ENCODE data around the gene ORC3.
A peak's percentile ranks its signal among the peaks of the same experiment; 100 is the strongest.

The ORC3 gene

GRCh38 chr6:87589693-87590416 is at the start of gene ORC3, which contains the start of gene RARS2:
TSS of gene ORC3 (plus strand) at chr6:87590135. CDS start at chr6:87590169, 34 bp downstream.
TSS of gene RARS2 (minus strand) at chr6:87589987. CDS start at chr6:87589957, 30 bp downstream.
- peak; percentile 92 for DNase-seq

- DNase-seq, result no peak
Observed at GRCh38 chr6:87540539-87540938, 49.4 kb upstream of the ORC3 start.

- no peak for DNase-seq
Observed at GRCh38 chr6:87541041-87541440, 48.9 kb upstream of the ORC3 start.

GRCh38 chr6:87541744-87542143 is 48.2 kb upstream of the ORC3 start:
- DNase-seq, result no peak

GRCh38 chr6:87543696-87544473 is 46.0 kb upstream of the ORC3 start:
- DNase-seq, result no peak

- no peak for DNase-seq
Observed at GRCh38 chr6:87544474-87544735, 45.5 kb upstream of the ORC3 start.

GRCh38 chr6:87551799-87552198 is 38.1 kb upstream of the ORC3 start:
- no peak for DNase-seq

- DNase-seq, result no peak
Observed at GRCh38 chr6:87553159-87553765, 36.7 kb upstream of the ORC3 start.

GRCh38 chr6:87555506-87555905 is 34.4 kb upstream of the ORC3 start:
- no peak for DNase-seq

GRCh38 chr6:87558446-87558845 is 31.5 kb upstream of the ORC3 start:
- no peak for DNase-seq

- DNase-seq, result no peak
Observed at GRCh38 chr6:87561017-87561416, 28.9 kb upstream of the ORC3 start.

GRCh38 chr6:87572021-87572420 is 17.9 kb upstream of the ORC3 start:
- DNase-seq, result no peak

- DNase-seq, result no peak
Observed at GRCh38 chr6:87572883-87573282, 17.1 kb upstream of the ORC3 start.

GRCh38 chr6:87573307-87574024 is 16.5 kb upstream of the ORC3 start:
- no peak for DNase-seq

GRCh38 chr6:87574237-87574804 is 15.6 kb upstream of the ORC3 start:
- DNase-seq, result no peak

GRCh38 chr6:87575423-87575822 is 14.5 kb upstream of the ORC3 start:
- no peak for DNase-seq

GRCh38 chr6:87583822-87584221 is 6.1 kb upstream of the ORC3 start:
- DNase-seq, result no peak

GRCh38 chr6:87586371-87587077 is 3.4 kb upstream of the ORC3 start:
- DNase-seq, result no peak

GRCh38 chr6:87588756-87589407 is 1.1 kb upstream of the ORC3 start:
- no peak for DNase-seq

GRCh38 chr6:87590417-87590880 is 514 bp downstream of the ORC3 start:
- no peak for DNase-seq

GRCh38 chr6:87590990-87591389 is 1.1 kb downstream of the ORC3 start:
- DNase-seq, result no peak

- no peak for DNase-seq
Observed at GRCh38 chr6:87600576-87600975, 10.6 kb downstream of the ORC3 start.
